Karpas-422 (cell line): ENCODE results near the gene LPAR3. TPM values are rescaled to one million over a fixed set of nuclear protein-coding genes. Genes with fewer than 3 reads are reported as not detected.
"Not testable (repeated sequence)": the region's sequence is repeated elsewhere in the genome, so short reads cannot be mapped to it uniquely, and the experiment has no call there.

Experiments
- DNase-seq: peaks from one replicate; pipeline ENCODE4 v3.0.0-alpha.2; 2015
- H2AFZ ChIP-seq: fragments of 200-600 bp; sonication (generic); 2 replicates; pipeline ENCODE4 v1.6.1; 2014; ENCODE audit warnings: antibody characterized with exemption, low read length, mixed read lengths
- H3K27ac ChIP-seq: fragments of 200-600 bp; sonication (generic); 2 replicates; pipeline ENCODE4 v1.5.1; 2014; ENCODE audit warnings: mild to moderate bottlenecking, low read length, moderate library complexity
- H3K27me3 ChIP-seq: fragments of 200-600 bp; sonication (generic); 2 replicates; pipeline ENCODE4 v1.6.1; 2014; ENCODE audit warnings: low read length, mixed read lengths
- H3K36me3 ChIP-seq: fragments of 200-600 bp; sonication (generic); 2 replicates; pipeline ENCODE4 v1.6.1; 2014; ENCODE audit warnings: low read length, mixed read lengths; ENCODE audit not compliant: insufficient read depth
- H3K4me1 ChIP-seq: fragments of 200-600 bp; sonication (generic); 2 replicates; pipeline ENCODE4 v1.6.1; 2014; ENCODE audit warnings: mild to moderate bottlenecking, low read length, mixed read lengths
- H3K4me2 ChIP-seq: fragments of 200-600 bp; sonication (generic); 2 replicates; pipeline ENCODE4 v1.6.1; 2014; ENCODE audit warnings: low read length, low read depth, mild to moderate bottlenecking; ENCODE audit not compliant: poor library complexity, severe bottlenecking
- H3K4me3 ChIP-seq: fragments of 200-600 bp; sonication (generic); 2 replicates; pipeline ENCODE4 v1.5.1; 2014; ENCODE audit warnings: mild to moderate bottlenecking, antibody characterized with exemption, low read length, mixed read lengths
- H3K79me2 ChIP-seq: fragments of 200-600 bp; sonication (generic); 2 replicates; pipeline ENCODE4 v1.6.1; 2014; ENCODE audit warnings: mild to moderate bottlenecking, low read length, mixed read lengths
- H3K9ac ChIP-seq: fragments of 200-600 bp; sonication (generic); 2 replicates; pipeline ENCODE4 v1.6.0; 2014; ENCODE audit warnings: low read length
- H3K9me2 ChIP-seq: fragments of 200-600 bp; sonication (generic), shearing (Covaris generic); replicated peaks from 2 replicates; pipeline ENCODE4 v1.6.0; 2014; ENCODE audit warnings: mild to moderate bottlenecking, low read length, moderate library complexity; ENCODE audit not compliant: insufficient read depth
- H3K9me3 ChIP-seq: fragments of 300-700, 200-600 bp; sonication (generic); 2 replicates; pipeline ENCODE4 v1.6.1; 2014; ENCODE audit warnings: low read length, mixed read lengths
- H4K20me1 ChIP-seq: fragments of 200-600 bp; sonication (generic); 2 replicates; pipeline ENCODE4 v1.6.1; 2014; ENCODE audit warnings: mild to moderate bottlenecking, antibody characterized with exemption, low read length, low read depth; ENCODE audit not compliant: insufficient read depth
- total RNA-seq: library from RNA; depleted of rRNA; stranded (reverse); fragments of >200 nt; shearing (Covaris generic); gene quantifications from 2 replicates; pipeline ENCODE4 v1.2.3, GENCODE V29; 2014; ENCODE audit warnings: low replicate concordance

The LPAR3 gene
- total RNA-seq, 1 experiment from 2014 or later, result not detected

DNA sequence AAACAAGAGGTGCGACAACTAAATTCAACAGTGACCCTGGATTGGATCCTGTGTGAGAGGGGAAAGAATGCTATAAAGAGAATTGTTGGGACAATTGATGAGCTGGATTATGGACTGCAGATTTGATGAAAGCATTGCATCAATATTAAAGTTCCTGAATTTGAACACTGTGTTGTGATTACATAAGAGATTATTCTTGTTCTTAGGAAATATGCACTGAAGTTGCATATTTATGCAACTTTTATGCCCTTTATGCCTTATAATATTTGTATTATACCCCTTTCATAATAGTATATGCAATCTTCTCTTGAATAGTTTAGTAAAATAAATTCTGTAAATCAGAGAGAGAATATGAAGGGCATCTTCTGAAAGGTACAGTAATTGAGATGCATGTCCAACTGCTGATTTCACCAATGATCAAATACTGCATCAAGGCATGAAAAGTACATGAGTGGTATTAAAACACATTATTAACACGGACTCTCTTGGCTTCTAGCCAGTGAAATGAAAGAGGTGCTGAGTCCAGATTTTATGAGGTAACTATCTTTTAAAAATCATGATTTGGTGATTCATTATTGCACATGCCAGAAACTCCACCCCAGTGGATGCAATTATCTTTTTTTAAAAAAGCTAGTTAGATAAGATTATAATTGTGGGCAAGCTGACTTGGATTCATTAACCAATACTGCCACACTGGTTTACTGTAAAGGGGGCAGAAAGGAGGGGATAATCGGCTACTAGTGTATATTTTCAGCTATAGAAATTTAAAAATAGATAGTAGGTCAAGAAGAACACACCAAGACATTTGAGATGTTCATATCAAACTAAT is 19.9 kb upstream of the LPAR3 start:
- H3K4me1 ChIP-seq, result no peaks in the 10 kb centered on the region
- H2AFZ ChIP-seq, result no peak overlapping the region
- no peak overlapping the region for H3K4me2 ChIP-seq
- no peak overlapping the region for H3K4me3 ChIP-seq
- no peaks in the 10 kb centered on the region for H3K36me3 ChIP-seq
- DNase-seq, result no peak
- no peaks in the 10 kb centered on the region for H3K79me2 ChIP-seq
- H3K27ac ChIP-seq, result no peak overlapping the region
- H4K20me1 ChIP-seq, result no peaks in the 10 kb centered on the region
- no peak overlapping the region for H3K9ac ChIP-seq
- H3K9me2 ChIP-seq, result no peaks in the 10 kb centered on the region
- H3K9me3 ChIP-seq, result no peaks in the 10 kb centered on the region
- H3K27me3 ChIP-seq, result no peaks in the 10 kb centered on the region

DNA sequence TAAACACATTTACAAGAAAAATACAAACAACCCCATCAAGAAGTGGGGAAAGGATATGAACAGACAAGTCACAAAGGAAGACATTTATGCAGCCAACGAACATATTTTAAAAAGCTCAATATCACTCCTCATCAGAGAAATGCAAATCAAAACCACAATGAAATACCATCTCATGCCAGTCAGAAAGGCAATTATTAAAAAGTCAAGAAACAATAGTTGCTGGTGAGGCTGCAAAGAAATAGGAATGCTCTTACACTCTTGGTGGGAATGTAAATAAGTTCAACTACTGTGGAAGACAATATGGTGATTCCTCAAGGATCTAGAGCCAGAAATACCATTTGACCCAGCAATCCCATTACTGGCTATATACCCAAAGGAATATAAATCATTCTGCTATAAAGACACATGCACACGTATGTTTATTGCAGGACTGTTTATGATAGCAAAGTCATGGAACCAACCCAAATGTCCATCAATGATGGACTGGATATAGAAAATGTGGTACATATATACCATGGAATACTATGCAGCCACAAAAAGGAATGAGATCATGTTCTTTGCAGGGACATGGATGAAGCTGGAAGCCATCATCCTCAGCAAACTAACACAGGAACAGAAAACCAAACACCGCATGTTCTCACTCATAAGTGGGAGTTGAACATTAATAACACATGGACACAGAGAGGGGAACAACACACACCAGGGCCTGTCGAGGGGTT is 15.9 kb upstream of the LPAR3 start:
- not testable (repeated sequence) for H2AFZ ChIP-seq, H3K27me3 ChIP-seq, H3K79me2 ChIP-seq, H3K9me3 ChIP-seq, H4K20me1 ChIP-seq, H3K4me3 ChIP-seq, H3K4me2 ChIP-seq, H3K9ac ChIP-seq, DNase-seq, H3K4me1 ChIP-seq, H3K9me2 ChIP-seq, H3K36me3 ChIP-seq, H3K27ac ChIP-seq

DNA sequence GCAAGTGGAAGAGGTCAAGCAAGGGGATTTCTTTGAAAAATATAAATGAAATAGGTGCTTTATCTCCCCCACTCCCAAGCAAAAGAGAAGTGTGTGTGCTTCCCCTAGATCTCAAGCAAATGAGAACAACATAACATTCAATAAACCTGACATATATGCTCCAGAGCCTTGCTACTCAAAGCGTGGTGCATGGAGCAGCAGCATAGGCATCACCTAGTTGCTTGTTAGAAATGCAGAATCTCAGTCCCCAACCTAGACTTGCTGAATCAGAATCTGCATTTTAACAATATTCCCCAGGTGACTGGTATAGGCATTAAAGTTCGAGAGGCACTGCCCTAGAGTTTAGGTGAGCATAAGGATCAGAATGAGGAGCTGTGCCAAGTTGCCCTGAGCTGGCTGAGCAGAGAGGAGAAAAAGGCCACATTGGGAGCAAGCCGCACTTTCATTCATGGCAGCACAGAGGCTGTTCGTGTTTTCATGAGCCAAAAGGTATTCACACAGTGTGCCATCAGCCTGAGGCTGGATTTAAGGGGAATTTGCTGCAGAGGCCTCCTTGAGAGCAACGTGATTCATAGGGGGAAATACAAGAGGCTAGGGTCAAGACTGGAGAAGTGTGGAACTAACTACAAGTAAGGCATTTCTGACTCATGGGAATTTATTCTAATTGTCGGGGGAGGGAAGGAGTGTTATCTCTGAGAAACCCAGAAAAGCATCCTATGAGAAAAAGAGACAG is 14.3 kb upstream of the LPAR3 start:
- no peak overlapping the region for H3K9ac ChIP-seq
- no peaks in the 10 kb centered on the region for H3K27me3 ChIP-seq
- no peaks in the 10 kb centered on the region for H3K79me2 ChIP-seq
- peaks cover 4% of the 10 kb centered on the region; the same call in 1 of the 2 replicates for H3K9me3 ChIP-seq
- H3K4me3 ChIP-seq, result no peak overlapping the region
- no peaks in the 10 kb centered on the region for H4K20me1 ChIP-seq
- H2AFZ ChIP-seq, result no peak overlapping the region
- DNase-seq, result no peak
- no peaks in the 10 kb centered on the region for H3K4me1 ChIP-seq
- H3K9me2 ChIP-seq, result no peaks in the 10 kb centered on the region
- H3K4me2 ChIP-seq, result no peak overlapping the region
- H3K36me3 ChIP-seq, result no peaks in the 10 kb centered on the region
- no peak overlapping the region for H3K27ac ChIP-seq

DNA sequence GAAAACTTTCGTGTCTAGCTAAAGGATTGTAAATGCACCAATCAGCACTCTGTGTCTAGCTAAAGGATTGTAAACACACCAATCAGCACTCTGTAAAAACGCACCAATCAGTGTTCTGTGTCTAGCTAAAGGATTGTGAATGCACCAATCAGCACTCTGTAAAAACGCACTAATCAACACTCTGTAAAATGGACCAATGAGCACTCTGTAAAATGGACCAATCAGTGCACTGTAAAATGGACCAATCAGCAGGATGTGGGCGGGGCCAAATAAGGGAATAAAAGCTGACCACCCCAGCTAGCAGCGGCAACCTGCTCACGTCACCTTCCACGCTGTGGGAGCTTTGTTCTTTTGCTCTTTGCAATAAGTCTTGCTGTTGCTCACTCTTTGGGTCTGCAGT is 9.7 kb upstream of the LPAR3 start:
- H4K20me1 ChIP-seq, H3K4me1 ChIP-seq, DNase-seq, H3K4me2 ChIP-seq, H3K27ac ChIP-seq, H3K27me3 ChIP-seq, H2AFZ ChIP-seq, H3K9me2 ChIP-seq, H3K79me2 ChIP-seq, H3K36me3 ChIP-seq, H3K9me3 ChIP-seq, H3K4me3 ChIP-seq, H3K9ac ChIP-seq: not testable (repeated sequence)

DNA sequence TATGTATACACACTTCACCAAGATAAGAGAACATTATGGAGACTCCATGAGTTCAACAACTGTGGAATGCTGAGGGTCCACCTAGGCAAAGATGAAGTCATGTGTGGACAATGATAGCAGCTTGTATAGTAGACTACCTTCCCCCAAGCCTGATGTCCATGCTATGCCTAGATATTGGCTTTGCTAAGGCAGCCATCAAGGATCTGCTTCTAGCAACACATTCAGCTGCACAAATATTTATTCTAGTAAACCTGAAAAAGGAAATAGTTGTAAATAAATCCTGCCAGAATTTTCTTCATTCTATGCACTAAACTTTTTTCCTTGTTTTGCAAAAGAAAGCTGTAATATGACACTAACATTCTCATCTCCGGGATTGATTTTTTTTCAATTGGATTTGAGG is 7.0 kb upstream of the LPAR3 start:
- H3K36me3 ChIP-seq, result no peaks in the 10 kb centered on the region
- no peak overlapping the region for H3K9ac ChIP-seq
- H3K9me2 ChIP-seq, result no peaks in the 10 kb centered on the region
- no peak overlapping the region for H2AFZ ChIP-seq
- H3K4me3 ChIP-seq, result no peak overlapping the region
- peaks cover 10% of the 10 kb centered on the region for H3K4me1 ChIP-seq
- no peak overlapping the region for H3K4me2 ChIP-seq
- H3K79me2 ChIP-seq, result no peaks in the 10 kb centered on the region
- H3K27me3 ChIP-seq, result no peaks in the 10 kb centered on the region
- no peak for DNase-seq
- no peaks in the 10 kb centered on the region for H4K20me1 ChIP-seq
- H3K9me3 ChIP-seq, result peaks cover 6% of the 10 kb centered on the region; the same call in 1 of the 2 replicates
- H3K27ac ChIP-seq, result no peak overlapping the region

DNA sequence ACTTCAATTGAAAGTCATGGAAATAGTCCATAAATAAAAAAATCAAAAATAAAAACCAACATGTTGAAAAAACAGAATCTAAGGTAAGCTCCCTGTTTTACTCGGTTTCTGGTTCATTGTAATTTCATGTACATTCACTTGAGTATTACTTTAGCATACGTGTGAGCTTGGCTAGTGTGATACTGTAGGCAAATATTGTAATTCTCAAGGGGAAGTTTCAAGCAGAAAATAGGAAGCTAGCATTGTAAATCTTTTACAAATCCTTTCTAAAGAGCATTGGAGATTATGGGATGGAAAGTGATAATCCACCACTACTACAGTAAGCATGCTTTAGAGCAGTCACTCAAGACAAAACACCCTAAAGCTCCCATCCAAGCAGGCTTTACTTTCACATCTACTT is 3.3 kb upstream of the LPAR3 start:
- H3K27ac ChIP-seq, result no peak overlapping the region
- DNase-seq, result no peak
- no peak overlapping the region for H3K4me2 ChIP-seq
- H3K4me1 ChIP-seq, result peaks cover 10% of the 10 kb centered on the region
- H3K4me3 ChIP-seq, result no peak overlapping the region
- no peaks in the 10 kb centered on the region for H4K20me1 ChIP-seq
- no peaks in the 10 kb centered on the region for H3K36me3 ChIP-seq
- no peak overlapping the region for H2AFZ ChIP-seq
- no peaks in the 10 kb centered on the region for H3K9me2 ChIP-seq
- H3K79me2 ChIP-seq, result no peaks in the 10 kb centered on the region
- H3K27me3 ChIP-seq, result no peaks in the 10 kb centered on the region
- H3K9me3 ChIP-seq, result no peaks in the 10 kb centered on the region
- no peak overlapping the region for H3K9ac ChIP-seq

DNA sequence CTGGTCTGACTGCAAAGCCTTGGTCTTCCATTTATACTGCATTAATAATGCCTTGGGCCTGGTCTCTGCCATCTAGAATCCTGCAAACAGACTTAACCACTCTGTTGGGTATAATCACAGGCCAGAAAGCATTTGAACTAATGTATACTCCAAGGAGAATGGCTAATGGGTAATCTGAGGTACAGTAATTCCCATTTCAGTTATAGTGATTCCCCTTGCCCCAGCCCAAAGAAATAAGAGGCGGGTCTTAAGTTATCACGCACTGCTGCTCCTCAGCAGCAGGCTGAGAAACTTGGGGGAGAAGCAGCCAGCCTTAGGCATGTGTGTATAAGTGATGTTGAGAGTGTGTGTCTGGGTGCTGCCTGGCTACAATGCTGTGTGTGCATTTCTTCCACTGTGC is 2.4 kb downstream of the LPAR3 start:
- no peak for DNase-seq
- H3K4me1 ChIP-seq, result no peaks in the 10 kb centered on the region
- no peaks in the 10 kb centered on the region for H3K9me2 ChIP-seq
- H3K27me3 ChIP-seq, result no peaks in the 10 kb centered on the region
- H3K4me2 ChIP-seq, result no peak overlapping the region
- H2AFZ ChIP-seq, result no peak overlapping the region
- no peaks in the 10 kb centered on the region for H3K36me3 ChIP-seq
- H3K9me3 ChIP-seq, result no peaks in the 10 kb centered on the region
- no peak overlapping the region for H3K27ac ChIP-seq
- H3K9ac ChIP-seq, result no peak overlapping the region
- no peak overlapping the region for H3K4me3 ChIP-seq
- H3K79me2 ChIP-seq, result no peaks in the 10 kb centered on the region
- no peaks in the 10 kb centered on the region for H4K20me1 ChIP-seq

DNA sequence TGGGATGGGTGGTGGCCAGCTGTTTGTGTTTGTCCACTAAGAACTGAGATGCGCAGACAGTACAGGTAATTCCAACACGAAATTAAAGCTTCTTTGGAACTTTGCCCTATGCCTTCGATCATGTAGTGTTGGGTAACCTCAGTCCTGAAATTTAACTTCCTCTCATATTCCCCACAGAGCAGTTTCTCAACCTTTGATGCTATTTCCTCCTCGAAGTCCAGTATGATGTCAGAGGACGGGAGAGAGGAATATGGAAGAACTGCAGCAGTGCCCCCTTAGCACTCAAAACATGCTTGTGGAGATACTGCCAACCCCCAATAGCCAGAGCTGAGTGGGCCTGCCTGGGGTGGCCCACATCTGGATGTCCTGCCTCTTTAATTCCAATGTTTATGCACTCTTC is 3.6 kb downstream of the LPAR3 start:
- H3K79me2 ChIP-seq, result no peaks in the 10 kb centered on the region

More for the DNA sequence above, 3.6 kb downstream of the LPAR3 start:
- Histone ChIP-seq H3K36me3 (no peaks in the 10 kb centered on the region), H3K27me3 (no peaks in the 10 kb centered on the region), H3K27ac (no peak overlapping the region), H3K4me2 (no peak overlapping the region), H3K9me3 (no peaks in the 10 kb centered on the region), H2AFZ (no peak overlapping the region), H3K4me1 (no peaks in the 10 kb centered on the region), H3K9me2 (no peaks in the 10 kb centered on the region), H3K9ac (no peak overlapping the region), H4K20me1 (no peaks in the 10 kb centered on the region), H3K4me3 (no peak overlapping the region)
- no peak for DNase-seq
